Keratinocyte (primary cell): ENCODE measurements around the gene RRP36. TPM values are rescaled to one million over a fixed set of nuclear protein-coding genes. Genes with fewer than 3 reads are reported as not detected.

ENCODE experiments used
- DNase-seq: peaks from one replicate; pipeline ENCODE4 v3.0.0-alpha.2; 2011; ENCODE audit warnings: low read depth, missing footprints, low spot score
- FAIRE-seq: peaks from 2 replicates; lab custom pipeline; 2011; peaks lifted over from hg19 to GRCh38; lab: Jason Lieb, UNC
- H2AFZ ChIP-seq: 2 replicates; pipeline ENCODE4 v1.6.0; 2012; ENCODE audit warnings: low read length, control low read depth, inconsistent platforms; ENCODE audit not compliant: control insufficient read depth
- H3K27ac ChIP-seq: 2 replicates; pipeline ENCODE4 v1.5.1; 2011; ENCODE audit warnings: low read length; ENCODE audit not compliant: control insufficient read depth, insufficient read depth
- H3K27me3 ChIP-seq: 3 replicates; pipeline ENCODE4 v1.6.0; 2011; ENCODE audit warnings: low read length; ENCODE audit not compliant: control insufficient read depth, insufficient read depth; ENCODE audit errors: extremely low read depth
- H3K36me3 ChIP-seq, 2 experiments: 2 replicates in 1 of 2; 3 replicates in 1 of 2; pipeline ENCODE4 v1.5.1; 2011; ENCODE audit warnings: low read length in 2 of 2, mild to moderate bottlenecking in 1 of 2; ENCODE audit not compliant: control insufficient read depth in 2 of 2, insufficient read depth in 2 of 2; ENCODE audit errors: extremely low read depth in 1 of 2
- H3K4me1 ChIP-seq: 3 replicates; pipeline ENCODE4 v1.5.1; 2011; ENCODE audit warnings: low read length; ENCODE audit not compliant: control insufficient read depth, insufficient read depth; ENCODE audit errors: extremely low read depth
- H3K4me2 ChIP-seq: 3 replicates; pipeline ENCODE4 v1.6.0; 2011; ENCODE audit warnings: low read depth, low read length; ENCODE audit not compliant: control insufficient read depth, insufficient read depth; ENCODE audit errors: extremely low read depth
- H3K4me3 ChIP-seq, 3 experiments: fragments of 200-600 bp in 1 of 3; sonication (generic) in 1 of 3; 2 replicates in 2 of 3; 3 replicates in 1 of 3; pipeline ENCODE4 v1.5.1; 2011 to 2016; ENCODE audit warnings: low read length in 3 of 3, mild to moderate bottlenecking in 3 of 3, control low read depth in 2 of 3, inconsistent platforms in 1 of 3, low read depth in 1 of 3, mixed read lengths in 1 of 3, mixed run types in 1 of 3, moderate library complexity in 1 of 3; ENCODE audit not compliant: control insufficient read depth in 2 of 3, insufficient read depth in 2 of 3; ENCODE audit errors: extremely low read depth in 1 of 3
- H3K79me2 ChIP-seq: 2 replicates; pipeline ENCODE4 v1.6.0; 2012; ENCODE audit warnings: low read length; ENCODE audit not compliant: control insufficient read depth, insufficient read depth
- H3K9ac ChIP-seq: 3 replicates; pipeline ENCODE4 v1.6.0; 2011; ENCODE audit warnings: low read length; ENCODE audit not compliant: control insufficient read depth, insufficient read depth; ENCODE audit errors: extremely low read depth
- H3K9me1 ChIP-seq: 3 replicates; pipeline ENCODE4 v1.6.0; 2011; ENCODE audit warnings: low read length; ENCODE audit not compliant: control insufficient read depth, insufficient read depth; ENCODE audit errors: extremely low read depth
- H3K9me3 ChIP-seq: 2 replicates; pipeline ENCODE4 v1.5.1; 2012; ENCODE audit warnings: low read depth, low read length; ENCODE audit not compliant: control insufficient read depth
- H4K20me1 ChIP-seq: 3 replicates; pipeline ENCODE4 v1.6.0; 2011; ENCODE audit warnings: low read length; ENCODE audit not compliant: control insufficient read depth, insufficient read depth; ENCODE audit errors: extremely low read depth
- CTCF ChIP-seq, 3 experiments: IDR thresholded peaks in 1 of 3; conservative IDR thresholded peaks in 1 of 3; optimal IDR thresholded peaks in 1 of 3; 2 replicates in 2 of 3; 3 replicates in 1 of 3; pipeline versions ENCODE3 to v1.5.1; 2011; ENCODE audit warnings: low read length in 3 of 3, mild to moderate bottlenecking in 3 of 3, moderate library complexity in 2 of 3, control low read depth in 1 of 3, inconsistent platforms in 1 of 3; ENCODE audit not compliant: insufficient read depth in 2 of 3; ENCODE audit errors: extremely low read depth in 1 of 3
- EZH2 ChIP-seq: IDR thresholded peaks from one replicate; pipeline ENCODE4 v1.6.1; 2012; ENCODE audit warnings: inconsistent platforms, mild to moderate bottlenecking, low read length, moderate library complexity
- dilution Hi-C: fragments of 300-500 bp; cut with MboI; formaldehyde crosslinking; loops from one replicate; pipeline ENCODE4 v1.7.0; 2020; ENCODE audit warnings: low sequenced_read_pairs; ENCODE audit not compliant: extremely low pct_ligation_motif_present
- polyA plus RNA-seq, 5 experiments: library from polyadenylated mRNA; depleted of rRNA in 3 of 5; stranded (reverse) in 3 of 5; stranded (forward) in 1 of 5; unstranded in 1 of 5; fragments of >200 nt; gene quantifications; 1 replicate in 1 of 5; 2 replicates in 3 of 5; 3 replicates in 1 of 5; pipeline versions ENCODE4 v1.2.1 to v1.2.3, GENCODE V29; 2011 to 2012; ENCODE audit warnings: missing spikeins in 2 of 5, low read depth in 1 of 5, low replicate concordance in 1 of 5

Gene RRP36
- polyA plus RNA-seq, 1 donor (not counting 4 experiments of a cell fraction or from before 2014, with no cell fraction given): 67.5 TPM

DNA sequence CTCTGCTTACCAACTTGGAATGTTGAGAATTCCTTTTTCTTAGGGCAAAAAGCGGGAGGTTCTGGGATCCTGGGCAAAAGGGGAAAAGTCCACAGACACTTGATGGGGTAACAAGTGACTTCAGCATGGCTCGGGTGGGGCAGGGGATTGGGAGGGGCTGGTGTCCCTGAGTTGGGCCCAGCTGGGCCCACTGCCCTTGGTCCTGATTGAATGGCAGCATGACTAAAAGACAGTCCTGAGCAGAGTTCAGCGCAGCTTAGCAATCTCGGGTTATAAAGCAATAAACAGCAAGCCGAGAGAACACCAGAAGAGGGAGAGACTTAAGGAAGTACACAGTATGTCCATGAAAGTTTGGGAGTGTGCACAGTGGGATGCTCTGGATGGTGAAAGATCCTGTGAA, 31.5 kb upstream of the RRP36 start:
- dilution Hi-C loops: no loop called here
- Histone ChIP-seq H3K36me3 (peaks cover 20% of the 10 kb centered on the region in 2 experiments), H4K20me1 (no peaks in the 10 kb centered on the region), H3K27ac (no peak overlapping the region), H3K4me2 (no peak overlapping the region), H3K9ac (no peak overlapping the region), H2AFZ (no peak overlapping the region), H3K4me1 (peaks cover 21% of the 10 kb centered on the region), H3K79me2 (peaks cover 28% of the 10 kb centered on the region), H3K9me3 (no peaks in the 10 kb centered on the region), H3K27me3 (no peaks in the 10 kb centered on the region), H3K4me3 (no peak overlapping the region), H3K9me1 (peaks cover 5% of the 10 kb centered on the region)
- FAIRE-seq (no peak), DNase-seq (no peak)
- no peak for TF ChIP-seq CTCF (optimal IDR thresholded peaks at IDR 0.05 in 1 of 3, IDR thresholded peaks at IDR 0.05 in 1 of 3, conservative IDR thresholded peaks at IDR 0.05 in 1 of 3; ENCODE audit: extremely low read depth in 1 of 3, insufficient read depth in 2 of 3, low read length in 3 of 3)
- no peak for TF ChIP-seq EZH2

- H3K9ac ChIP-seq: no peak overlapping the region
- no peaks in the 10 kb centered on the region for H3K9me1 ChIP-seq
- dilution Hi-C loops: no loop called here
- H3K27ac ChIP-seq: no peak overlapping the region
- H3K4me1 ChIP-seq: peaks cover 5% of the 10 kb centered on the region
- H3K9me3 ChIP-seq: no peaks in the 10 kb centered on the region
- no peaks in the 10 kb centered on the region for H3K27me3 ChIP-seq
- peaks cover 13 to 17% of the 10 kb centered on the region in 2 experiments for H3K36me3 ChIP-seq
- H3K4me3 ChIP-seq: no peak overlapping the region
- H4K20me1 ChIP-seq: no peaks in the 10 kb centered on the region
- H3K4me2 ChIP-seq: no peak overlapping the region
- no peak for TF ChIP-seq CTCF (optimal IDR thresholded peaks at IDR 0.05 in 1 of 3, IDR thresholded peaks at IDR 0.05 in 1 of 3, conservative IDR thresholded peaks at IDR 0.05 in 1 of 3; ENCODE audit: extremely low read depth in 1 of 3, insufficient read depth in 2 of 3, low read length in 3 of 3)
- no peak for TF ChIP-seq EZH2
- DNase-seq (no peak), FAIRE-seq (no peak)
- H2AFZ ChIP-seq: no peak overlapping the region
- H3K79me2 ChIP-seq: peaks cover 3% of the 10 kb centered on the region
These were observed 28.0 kb upstream of the RRP36 start for GRCh38 chr6:42993445-42993844.
